ENCODE results near the gene MAEL. TPM values are rescaled to one million over a fixed set of nuclear protein-coding genes. Genes with fewer than 3 reads are reported as not detected.

MAEL gene
- total and polyA plus RNA-seq, 11 donors: 0.62 to 6.8 (median 3.1) TPM

DNA sequence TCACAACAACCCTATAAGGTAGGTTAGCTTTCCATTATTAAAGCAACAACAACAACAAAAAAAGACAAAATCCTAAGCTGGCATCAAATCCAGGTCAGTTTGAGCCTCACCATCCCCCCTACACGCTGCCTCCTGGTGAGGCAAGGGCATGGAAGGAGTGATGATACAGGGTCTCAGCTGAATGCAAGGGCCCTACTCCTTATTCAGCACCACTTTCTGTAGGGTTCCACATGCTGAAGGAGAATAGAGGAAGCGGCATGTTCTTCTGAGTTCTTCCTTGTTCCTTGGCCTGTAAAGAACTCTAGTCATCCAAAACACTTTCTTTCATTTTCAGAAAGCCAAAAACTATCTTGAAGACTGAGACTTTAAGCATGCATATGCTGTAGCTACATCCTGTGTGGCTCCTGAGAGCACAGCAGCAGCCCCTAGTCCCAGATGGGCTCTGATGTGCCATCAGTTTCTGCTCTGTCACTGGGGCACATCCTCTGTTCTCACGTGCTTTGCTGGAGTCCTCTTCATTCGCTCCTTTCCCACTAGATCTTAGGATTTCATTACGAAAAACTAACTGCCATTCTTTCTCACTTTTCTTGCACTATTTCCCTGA lies 19.9 kb upstream of the MAEL start:
- 78 to 94% (median 86%) methylated on average over 5 of the region's 5 CpGs for WGBS, 4 donors
- H3K27me3 ChIP-seq: peaks cover 0 to 52% (median 7%) of the 10 kb centered on the region in 9 donors
- H3K4me3 ChIP-seq: no peak overlapping the region
- H3K36me3 ChIP-seq: no peaks in the 10 kb centered on the region
- DNase-seq (no peak), ATAC-seq (no peak)
- TF ChIP-seq, protein P1, sequence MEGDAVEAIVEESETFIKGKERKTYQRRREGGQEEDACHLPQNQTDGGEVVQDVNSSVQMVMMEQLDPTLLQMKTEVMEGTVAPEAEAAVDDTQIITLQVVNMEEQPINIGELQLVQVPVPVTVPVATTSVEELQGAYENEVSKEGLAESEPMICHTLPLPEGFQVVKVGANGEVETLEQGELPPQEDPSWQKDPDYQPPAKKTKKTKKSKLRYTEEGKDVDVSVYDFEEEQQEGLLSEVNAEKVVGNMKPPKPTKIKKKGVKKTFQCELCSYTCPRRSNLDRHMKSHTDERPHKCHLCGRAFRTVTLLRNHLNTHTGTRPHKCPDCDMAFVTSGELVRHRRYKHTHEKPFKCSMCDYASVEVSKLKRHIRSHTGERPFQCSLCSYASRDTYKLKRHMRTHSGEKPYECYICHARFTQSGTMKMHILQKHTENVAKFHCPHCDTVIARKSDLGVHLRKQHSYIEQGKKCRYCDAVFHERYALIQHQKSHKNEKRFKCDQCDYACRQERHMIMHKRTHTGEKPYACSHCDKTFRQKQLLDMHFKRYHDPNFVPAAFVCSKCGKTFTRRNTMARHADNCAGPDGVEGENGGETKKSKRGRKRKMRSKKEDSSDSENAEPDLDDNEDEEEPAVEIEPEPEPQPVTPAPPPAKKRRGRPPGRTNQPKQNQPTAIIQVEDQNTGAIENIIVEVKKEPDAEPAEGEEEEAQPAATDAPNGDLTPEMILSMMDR (IDR thresholded peaks at IDR 0.05): no peak
- no peak for TF ChIP-seq POLR2A (IDR thresholded peaks at IDR 0.05)
- no peaks in the 10 kb centered on the region for H3K9me3 ChIP-seq
- intact Hi-C loops (cut with DNase I): no loop called here
- H3K27ac ChIP-seq: no peak overlapping the region
- H3K4me1 ChIP-seq: peaks cover 0 to 7% (median 0%) of the 10 kb centered on the region in 12 donors

- Histone ChIP-seq H3K9me3 (no peaks in the 10 kb centered on the region), H3K27ac (no peak overlapping the region), H3K27me3 (peaks cover 0 to 61% (median 7%) of the 10 kb centered on the region in 9 donors), H3K36me3 (no peaks in the 10 kb centered on the region), H3K4me1 (peaks cover 0 to 17% (median 2%) of the 10 kb centered on the region in 12 donors), H3K4me3 (no peak overlapping the region)
- TF ChIP-seq, protein P1 (IDR thresholded peaks at IDR 0.05): no peak
- no peak for TF ChIP-seq POLR2A (IDR thresholded peaks at IDR 0.05)
- DNase-seq (no peak), ATAC-seq (no peak)
- WGBS, 4 donors: 82 to 88% (median 86%) methylated on average over 3 of the region's 3 CpGs
- intact Hi-C loops (cut with DNase I): loop anchor here in 3 of 10 donors (5.0 to 10.0 kb wide), 3 partner anchors 46 to 84 kb away; no protein-coding TSS in a partner anchor
These were observed 17.8 kb upstream of the MAEL start for GRCh38 chr1:166971252-166971651.

GRCh38 chr1:166972193-166972592 lies 16.9 kb upstream of the MAEL start:
- WGBS, 4 donors: 32 to 46% (median 39%) methylated on average over 3 of the region's 3 CpGs
- H3K27ac ChIP-seq: no peak overlapping the region
- intact Hi-C loops (cut with DNase I): loop anchor here in 3 of 10 donors (5.0 to 10.0 kb wide), 3 partner anchors 47 to 83 kb away; no protein-coding TSS in a partner anchor
- no peaks in the 10 kb centered on the region for H3K9me3 ChIP-seq
- H3K36me3 ChIP-seq: no peaks in the 10 kb centered on the region
- no peak for DNase-seq
- H3K4me1 ChIP-seq: peaks cover 0 to 19% (median 2%) of the 10 kb centered on the region in 12 donors
- TF ChIP-seq POLR2A (IDR thresholded peaks at IDR 0.05): no peak
- TF ChIP-seq, protein P1 (IDR thresholded peaks at IDR 0.05): no peak
- H3K4me3 ChIP-seq: no peak overlapping the region
- no peak for ATAC-seq
- H3K27me3 ChIP-seq: peaks cover 0 to 58% (median 7%) of the 10 kb centered on the region in 9 donors

GRCh38 chr1:166972826-166973225 lies 16.3 kb upstream of the MAEL start:
- H3K27me3 ChIP-seq: peaks cover 0 to 60% (median 7%) of the 10 kb centered on the region in 9 donors
- intact Hi-C loops (cut with DNase I): loop anchor here in 3 of 10 donors (5.0 to 10.0 kb wide), 3 partner anchors 48 to 82 kb away; no protein-coding TSS in a partner anchor
- 30 to 53% (median 46%) methylated on average over 2 of the region's 2 CpGs for WGBS, 4 donors

More at GRCh38 chr1:166972826-166973225, 16.3 kb upstream of the MAEL start:
- Histone ChIP-seq H3K4me3 (no peak overlapping the region), H3K4me1 (peaks cover 0 to 19% (median 2%) of the 10 kb centered on the region in 12 donors), H3K36me3 (no peaks in the 10 kb centered on the region), H3K9me3 (no peaks in the 10 kb centered on the region), H3K27ac (no peak overlapping the region)
- TF ChIP-seq, protein P1 (IDR thresholded peaks at IDR 0.05): no peak
- TF ChIP-seq POLR2A (IDR thresholded peaks at IDR 0.05): no peak
- no peak for ATAC-seq
- DNase-seq: no peak
